ENCODE data around the gene TMEM229B.

DNA sequence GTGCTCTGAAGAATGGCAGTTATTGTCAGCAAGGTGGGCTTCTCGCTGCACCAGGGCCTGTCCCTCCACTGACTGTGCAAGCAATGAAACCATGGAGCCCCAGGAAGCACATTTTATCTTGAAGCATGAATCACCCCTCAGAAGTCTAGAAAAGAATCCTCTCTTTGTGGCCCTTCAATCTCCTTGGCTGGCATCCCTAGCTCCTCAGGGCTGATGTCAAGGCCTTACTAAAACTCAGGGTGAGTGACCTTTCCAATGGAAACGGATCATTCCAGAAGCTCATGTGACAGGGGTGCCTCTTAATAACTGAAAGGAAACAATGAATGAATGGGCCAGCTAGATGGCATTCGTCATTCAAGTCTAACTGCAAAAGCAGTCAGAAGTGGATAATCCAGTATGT is 22.3 kb upstream of the TMEM229B start:
- no peak for TF ChIP-seq POLR2A (IDR thresholded peaks at IDR 0.05)
- TF ChIP-seq, protein P1, sequence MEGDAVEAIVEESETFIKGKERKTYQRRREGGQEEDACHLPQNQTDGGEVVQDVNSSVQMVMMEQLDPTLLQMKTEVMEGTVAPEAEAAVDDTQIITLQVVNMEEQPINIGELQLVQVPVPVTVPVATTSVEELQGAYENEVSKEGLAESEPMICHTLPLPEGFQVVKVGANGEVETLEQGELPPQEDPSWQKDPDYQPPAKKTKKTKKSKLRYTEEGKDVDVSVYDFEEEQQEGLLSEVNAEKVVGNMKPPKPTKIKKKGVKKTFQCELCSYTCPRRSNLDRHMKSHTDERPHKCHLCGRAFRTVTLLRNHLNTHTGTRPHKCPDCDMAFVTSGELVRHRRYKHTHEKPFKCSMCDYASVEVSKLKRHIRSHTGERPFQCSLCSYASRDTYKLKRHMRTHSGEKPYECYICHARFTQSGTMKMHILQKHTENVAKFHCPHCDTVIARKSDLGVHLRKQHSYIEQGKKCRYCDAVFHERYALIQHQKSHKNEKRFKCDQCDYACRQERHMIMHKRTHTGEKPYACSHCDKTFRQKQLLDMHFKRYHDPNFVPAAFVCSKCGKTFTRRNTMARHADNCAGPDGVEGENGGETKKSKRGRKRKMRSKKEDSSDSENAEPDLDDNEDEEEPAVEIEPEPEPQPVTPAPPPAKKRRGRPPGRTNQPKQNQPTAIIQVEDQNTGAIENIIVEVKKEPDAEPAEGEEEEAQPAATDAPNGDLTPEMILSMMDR (IDR thresholded peaks at IDR 0.05), result no peak

Data from vagina (tissue), 2 donors.